ENCODE results near the gene GALR1.

- TF ChIP-seq POLR2A (IDR thresholded peaks at IDR 0.05) (no peak), CTCF (IDR thresholded peaks at IDR 0.05) (no peak)
These were observed 42.8 kb upstream of the GALR1 start for GRCh38 chr18:77206676-77207374.
